ENCODE measurements around the gene UBAP1L.

DNA sequence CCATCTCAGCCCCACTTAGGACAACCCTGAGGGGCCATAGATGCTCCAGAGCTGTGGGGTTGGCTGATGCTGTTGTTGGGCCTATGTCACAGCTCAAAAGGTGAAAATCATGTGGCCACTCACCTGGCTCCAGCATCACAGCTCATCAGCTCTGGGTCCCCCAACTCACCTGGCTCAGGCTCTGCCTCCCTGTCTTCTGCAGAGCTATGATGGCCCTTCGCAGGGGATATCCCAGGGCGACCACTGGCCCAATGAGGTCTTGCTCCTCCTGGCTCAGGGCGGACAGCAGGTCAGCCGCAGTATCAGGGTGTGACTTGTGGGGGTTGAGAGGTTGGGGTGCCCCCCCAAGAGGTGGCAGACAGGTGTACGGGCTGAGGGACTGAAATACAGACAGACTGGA is 15.7 kb downstream of the UBAP1L start:
- TF ChIP-seq, protein P1, sequence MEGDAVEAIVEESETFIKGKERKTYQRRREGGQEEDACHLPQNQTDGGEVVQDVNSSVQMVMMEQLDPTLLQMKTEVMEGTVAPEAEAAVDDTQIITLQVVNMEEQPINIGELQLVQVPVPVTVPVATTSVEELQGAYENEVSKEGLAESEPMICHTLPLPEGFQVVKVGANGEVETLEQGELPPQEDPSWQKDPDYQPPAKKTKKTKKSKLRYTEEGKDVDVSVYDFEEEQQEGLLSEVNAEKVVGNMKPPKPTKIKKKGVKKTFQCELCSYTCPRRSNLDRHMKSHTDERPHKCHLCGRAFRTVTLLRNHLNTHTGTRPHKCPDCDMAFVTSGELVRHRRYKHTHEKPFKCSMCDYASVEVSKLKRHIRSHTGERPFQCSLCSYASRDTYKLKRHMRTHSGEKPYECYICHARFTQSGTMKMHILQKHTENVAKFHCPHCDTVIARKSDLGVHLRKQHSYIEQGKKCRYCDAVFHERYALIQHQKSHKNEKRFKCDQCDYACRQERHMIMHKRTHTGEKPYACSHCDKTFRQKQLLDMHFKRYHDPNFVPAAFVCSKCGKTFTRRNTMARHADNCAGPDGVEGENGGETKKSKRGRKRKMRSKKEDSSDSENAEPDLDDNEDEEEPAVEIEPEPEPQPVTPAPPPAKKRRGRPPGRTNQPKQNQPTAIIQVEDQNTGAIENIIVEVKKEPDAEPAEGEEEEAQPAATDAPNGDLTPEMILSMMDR (IDR thresholded peaks at IDR 0.05; ENCODE audit: extremely low read depth in 1 of 2, insufficient read depth in 1 of 2, low read depth in 1 of 2, low read length in 2 of 2) = no peak
- TF ChIP-seq POLR2AphosphoS5 (IDR thresholded peaks at IDR 0.05; ENCODE audit: insufficient read depth, low read depth, low read length) = no peak
- TF ChIP-seq GATA2 (IDR thresholded peaks at IDR 0.05; ENCODE audit: insufficient read depth, insufficient read length, low read depth, low read length) = no peak
